ENCODE measurements around the gene SSBP2.
"Not testable (repeated sequence)": the region's sequence is repeated elsewhere in the genome, so short reads cannot be mapped to it uniquely, and the experiment has no call there.

SSBP2 gene

DNA sequence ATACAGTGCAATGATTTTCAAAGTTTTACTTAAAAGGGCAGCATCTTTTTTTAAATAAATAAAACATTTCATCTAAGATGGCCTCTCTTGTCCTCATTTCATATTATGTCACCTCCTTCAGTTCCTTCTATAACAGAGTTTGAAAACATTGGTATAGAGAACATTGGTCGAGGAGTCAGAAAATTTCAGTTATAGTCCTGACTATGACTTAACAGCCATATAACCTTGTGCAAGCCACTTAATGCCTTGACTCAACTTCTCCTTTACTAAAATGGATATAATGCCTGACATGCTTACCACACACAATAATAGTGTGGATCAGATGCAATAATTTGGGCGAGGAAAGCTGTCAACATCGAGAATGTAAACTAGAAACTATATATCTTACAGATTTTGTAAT lies 22.6 kb downstream of the SSBP2 start:
- DNase-seq (ENCODE audit: low spot score), result no peak

DNA sequence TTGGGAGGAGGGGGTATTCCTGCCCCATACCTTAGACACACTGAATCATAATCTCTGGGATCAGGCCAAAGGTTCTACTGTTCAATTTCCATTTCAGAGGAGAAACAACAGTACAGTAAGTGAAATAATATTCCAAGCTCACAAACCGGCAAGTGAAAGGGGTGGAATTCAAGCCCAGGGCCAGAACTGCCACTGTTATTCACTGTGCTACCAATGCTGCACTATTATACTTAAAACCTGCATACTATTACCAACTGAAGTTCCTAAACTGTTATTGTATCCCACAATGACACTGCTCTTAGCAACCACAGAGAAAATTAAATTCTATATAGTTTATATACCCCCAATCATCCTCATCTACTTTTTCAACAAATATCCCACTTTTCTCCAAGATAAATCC lies 24.6 kb downstream of the SSBP2 start:
- no peak for DNase-seq (ENCODE audit: low spot score)

DNA sequence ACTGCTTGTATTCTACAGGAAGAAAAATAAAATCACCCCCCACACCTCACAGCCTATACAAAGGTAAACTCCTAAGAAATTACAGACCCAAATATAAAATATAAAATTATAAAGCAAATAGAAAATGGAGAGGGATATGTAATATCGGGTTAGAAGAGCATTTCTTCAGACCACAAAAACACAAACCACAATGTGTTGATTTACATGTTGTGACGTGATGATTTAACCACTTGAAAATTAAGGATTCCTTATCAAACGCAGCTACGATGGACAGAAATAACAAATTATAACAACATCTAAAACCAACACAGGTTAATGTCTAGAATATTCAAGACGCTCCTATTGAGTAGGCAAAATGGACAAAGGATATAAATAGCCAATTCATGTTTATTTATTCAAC lies 26.3 kb downstream of the SSBP2 start:
- no peak for DNase-seq (ENCODE audit: low spot score)

DNA sequence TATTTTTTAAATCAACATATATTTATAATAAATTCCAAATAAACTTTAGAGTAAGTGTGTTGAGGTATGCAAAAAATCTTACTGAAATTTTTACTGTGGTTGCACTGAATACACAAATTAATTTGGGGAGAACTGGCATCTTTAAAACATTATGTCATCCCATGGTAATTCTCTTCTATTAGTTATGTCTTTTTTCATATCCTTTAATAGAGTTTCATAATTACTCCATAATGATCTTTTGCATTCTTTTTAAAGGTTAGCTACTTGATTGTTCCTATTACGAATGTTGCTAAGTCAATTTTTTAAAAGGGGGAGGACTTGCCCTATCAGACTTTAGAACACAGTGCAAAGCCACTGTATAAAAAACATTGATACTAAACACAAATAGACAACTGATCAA lies 26.8 kb downstream of the SSBP2 start:
- no peak for DNase-seq (ENCODE audit: low spot score)

DNA sequence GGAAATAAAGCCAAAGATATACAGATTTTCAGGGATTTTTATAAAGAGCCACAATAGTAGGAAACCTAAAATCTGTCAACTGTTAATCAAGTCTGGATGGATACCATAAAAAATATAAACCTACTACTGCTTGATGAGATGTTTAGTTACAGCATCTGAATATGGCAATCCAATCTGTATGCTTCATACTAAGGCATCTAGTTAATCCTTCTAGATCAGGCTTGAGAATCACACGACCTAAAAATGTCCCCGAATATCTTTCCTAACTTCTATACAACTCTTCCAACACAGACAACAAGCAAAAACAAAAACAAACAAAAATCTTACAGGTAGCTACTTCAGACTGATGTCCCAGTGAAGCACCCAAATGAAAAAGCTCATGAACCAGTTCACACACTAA lies 29.8 kb downstream of the SSBP2 start:
- no peak for DNase-seq (ENCODE audit: low spot score)

DNA sequence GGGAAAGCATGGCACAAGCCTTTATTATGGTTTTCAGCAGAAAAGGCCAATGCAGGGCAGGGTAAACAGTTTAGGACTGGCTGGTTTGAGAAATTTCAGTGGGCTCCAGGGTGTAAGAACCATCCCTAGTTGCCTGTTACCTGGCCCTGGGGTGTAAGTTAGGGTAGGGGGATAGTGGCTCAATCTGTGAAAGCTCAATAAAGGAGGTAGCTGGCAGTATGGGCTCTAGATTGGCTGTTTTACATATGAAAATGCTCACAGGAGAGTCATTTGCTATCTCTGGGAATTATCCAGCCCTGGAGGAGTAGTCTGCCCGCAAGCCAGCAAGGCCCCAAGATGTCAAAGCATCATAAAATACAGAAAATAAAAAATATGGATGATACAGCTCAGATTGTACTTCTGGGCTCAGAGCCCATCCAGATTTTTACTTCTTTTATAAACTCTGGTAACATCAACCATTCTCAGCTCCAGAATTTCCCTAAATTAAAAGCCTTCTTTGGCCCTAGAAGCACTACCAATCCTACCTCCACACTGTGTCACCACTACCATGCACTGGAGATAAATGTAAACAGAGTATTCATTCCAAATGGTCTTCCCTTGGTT lies 31.1 kb downstream of the SSBP2 start:
- no peak for DNase-seq (ENCODE audit: low spot score)

DNA sequence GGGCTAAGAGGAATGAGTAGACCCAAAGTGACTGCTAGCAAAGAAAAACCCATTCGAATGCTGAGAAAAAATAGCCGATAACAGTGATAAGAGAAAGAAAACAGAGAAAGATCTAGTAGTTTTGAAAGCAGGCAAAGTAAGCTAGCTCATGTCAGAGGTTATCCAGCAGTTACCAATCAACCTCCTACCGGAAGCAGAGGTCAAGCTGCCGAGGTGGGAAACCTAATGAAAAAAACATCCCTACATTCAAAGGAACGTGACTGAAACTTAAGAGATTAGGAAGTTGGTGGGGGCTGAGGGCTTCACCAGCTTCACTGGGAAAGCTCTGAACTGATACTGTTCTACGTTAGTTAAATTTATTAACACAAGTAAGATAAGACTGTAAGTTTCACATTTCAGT lies 32.6 kb downstream of the SSBP2 start:
- DNase-seq (ENCODE audit: low spot score), result no peak

DNA sequence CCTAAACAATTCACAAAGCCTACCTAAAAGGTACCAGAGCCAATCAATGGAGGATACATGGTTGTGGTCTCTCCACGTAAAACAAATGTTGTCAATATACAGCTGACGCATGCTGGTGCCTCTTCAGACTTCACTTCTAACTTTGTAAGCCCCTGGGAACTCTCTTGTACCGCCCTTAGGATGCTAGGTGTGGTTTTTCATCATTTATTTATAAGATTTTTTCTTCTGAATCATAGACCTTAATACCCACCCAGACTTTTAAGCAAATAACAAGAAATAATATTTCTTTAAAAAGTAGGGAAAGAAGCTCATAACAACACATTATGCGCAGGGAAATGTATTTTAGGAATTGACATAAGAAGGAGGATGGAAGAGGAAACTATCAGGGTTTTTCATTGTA lies 33.0 kb downstream of the SSBP2 start:
- DNase-seq (ENCODE audit: low spot score), result no peak

DNA sequence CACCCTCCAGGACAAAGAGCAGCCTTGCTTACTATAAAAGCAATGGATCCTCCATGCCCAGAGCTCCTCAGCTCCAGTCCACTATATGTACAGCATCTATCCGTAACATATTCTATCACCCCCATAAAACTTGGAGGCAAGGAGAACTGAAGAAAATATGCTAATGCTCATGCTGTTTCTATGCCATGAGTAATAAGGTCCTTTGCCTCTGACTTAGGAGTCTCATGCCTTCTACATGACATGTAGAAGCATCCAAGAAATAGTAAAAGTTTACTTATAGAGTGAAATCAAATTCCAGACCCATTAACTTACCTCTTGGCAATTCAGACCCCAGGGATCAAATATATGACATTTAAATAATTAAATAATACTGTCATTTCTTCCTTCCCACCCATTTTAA lies 33.7 kb downstream of the SSBP2 start:
- peak; percentile 15 for DNase-seq (ENCODE audit: low spot score)

DNA sequence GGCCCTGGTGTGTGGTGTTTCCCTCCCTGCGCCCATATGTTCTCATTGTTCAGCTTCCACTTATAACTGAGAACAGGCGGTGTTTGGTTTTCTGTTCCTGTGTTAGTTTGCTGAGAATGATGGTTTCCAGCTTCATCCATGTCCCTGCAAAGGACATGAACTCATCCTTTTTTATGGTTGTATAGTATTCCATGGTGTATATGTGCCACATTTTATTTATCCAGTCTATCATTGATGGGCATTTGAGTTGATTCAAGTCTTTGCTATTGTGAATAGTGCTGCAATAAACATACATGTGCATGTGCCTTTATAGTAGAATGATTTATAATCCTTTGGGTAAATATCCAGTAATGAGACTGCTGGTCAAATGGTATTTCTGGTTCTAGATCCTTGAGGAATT lies 36.8 kb downstream of the SSBP2 start:
- not testable (repeated sequence) for DNase-seq (ENCODE audit: low spot score)

DNA sequence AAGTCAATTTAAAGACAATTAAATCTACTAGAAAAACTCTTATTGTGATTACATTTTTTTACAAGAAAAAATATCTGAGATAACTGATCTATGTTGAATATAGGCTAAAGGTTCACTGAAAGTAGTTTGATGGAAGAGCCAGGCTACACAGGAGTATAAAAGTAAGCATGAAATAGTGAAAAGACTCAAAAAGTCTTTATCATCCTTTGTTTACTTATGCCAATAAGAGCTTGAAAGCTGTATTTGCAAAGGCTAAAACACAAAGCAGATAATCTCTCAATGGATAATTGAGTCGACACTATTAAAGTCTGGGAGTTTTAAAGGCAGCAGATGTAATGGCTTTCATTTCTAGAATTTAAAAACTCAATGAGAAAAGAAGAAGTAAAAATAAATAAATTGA lies 42.0 kb downstream of the SSBP2 start:
- no peak for DNase-seq (ENCODE audit: low spot score)

DNA sequence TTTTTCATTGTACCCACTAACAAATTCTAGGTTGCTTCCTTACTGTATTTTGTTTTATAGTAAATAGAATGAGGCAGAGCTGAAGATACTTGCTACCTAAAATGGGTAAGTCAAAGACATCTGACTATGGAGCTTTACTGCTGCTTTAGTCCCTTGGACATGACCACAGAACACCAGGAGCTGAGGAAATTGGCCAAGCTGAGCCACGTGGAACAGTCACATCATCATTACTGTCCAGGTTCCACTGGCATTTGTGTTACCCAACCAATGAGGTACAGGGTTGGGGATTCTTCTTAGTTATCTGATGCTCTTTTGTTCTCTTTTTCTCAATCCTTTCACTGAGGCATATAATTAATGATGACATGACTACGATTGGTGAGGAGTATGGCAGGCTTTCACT lies 47.1 kb downstream of the SSBP2 start:
- no peak for DNase-seq (ENCODE audit: low spot score)

DNA sequence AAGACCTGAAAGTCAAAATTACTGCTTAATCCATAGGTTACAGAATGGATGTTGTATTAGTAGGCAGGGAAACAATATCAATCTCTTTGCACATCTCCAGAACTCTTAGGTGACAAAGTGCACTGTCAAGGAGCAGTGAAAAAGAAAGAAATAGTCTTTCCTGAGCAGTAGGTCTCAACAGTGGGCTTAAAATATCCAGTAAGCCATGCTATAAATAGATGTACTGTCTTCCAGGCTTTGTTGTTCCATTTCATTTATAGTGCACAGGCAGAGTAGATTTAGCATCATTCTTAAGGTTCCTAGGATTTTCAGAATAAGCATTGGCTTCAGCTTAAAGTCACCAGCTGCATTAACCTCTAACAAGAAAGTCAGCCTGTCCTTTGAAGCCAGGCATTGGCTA lies 50.7 kb downstream of the SSBP2 start:
- no peak for DNase-seq (ENCODE audit: low spot score)

DNA sequence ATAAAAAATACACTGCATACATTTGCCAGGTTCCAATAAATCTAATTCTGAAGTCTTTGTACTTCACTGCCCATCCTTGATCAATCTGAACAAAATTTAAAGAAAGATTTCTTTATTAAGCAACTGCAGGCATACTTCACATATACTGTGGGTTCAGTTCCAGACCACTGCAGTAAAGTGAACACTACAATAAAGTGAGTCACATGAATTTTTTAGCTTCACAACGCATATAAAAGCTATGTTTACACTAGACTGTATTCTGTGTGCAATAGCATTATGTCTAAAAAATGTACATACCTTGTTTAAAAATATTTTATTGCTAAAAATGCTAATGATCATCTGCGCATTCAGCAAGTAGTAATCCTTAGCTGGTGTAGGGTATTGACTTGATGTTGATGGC lies 52.1 kb downstream of the SSBP2 start:
- DNase-seq (ENCODE audit: low spot score), result no peak

DNA sequence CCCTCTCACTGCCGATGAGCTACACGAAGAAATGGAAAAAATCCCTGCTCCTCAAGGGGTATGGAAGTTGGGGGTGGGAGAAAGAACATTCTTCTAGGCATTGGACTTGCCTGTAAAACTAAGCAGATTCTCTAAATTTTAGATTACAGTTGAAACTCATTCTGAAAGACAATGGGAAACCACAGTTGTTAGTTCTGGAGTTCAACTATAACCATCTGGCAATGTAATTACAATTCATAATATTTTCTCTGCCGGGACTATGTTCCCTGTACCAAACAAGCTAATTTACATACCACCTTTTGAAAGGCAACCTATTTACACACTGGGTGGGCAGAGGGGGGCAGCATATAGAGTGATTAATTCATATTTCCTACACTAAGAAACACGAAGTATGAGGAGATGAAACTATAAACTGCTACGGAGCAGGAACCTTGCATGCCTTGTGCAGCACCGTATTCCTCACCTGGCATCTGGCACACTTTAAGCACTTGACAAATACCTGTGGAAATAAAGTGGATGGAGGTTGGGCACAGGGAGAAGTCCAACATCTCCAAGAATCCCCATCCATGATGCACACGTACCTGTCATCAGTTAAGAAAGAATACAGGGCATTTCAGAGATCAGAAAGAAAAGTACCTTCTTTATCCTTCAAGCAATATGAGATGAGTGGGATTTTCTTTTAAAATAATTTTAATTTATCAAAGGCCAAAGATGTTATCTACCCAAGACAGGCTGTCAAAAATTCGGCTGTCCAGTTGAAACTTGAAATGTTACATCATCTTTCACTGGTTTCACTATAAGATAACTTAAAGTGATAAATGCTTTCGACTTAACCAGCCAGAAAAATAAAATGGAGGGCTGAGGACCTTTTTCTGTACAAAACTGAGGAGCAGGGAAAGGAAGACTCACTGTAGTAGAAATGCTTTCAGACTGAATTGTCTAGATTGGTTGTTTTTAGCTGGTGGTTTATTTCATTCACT lies 54.2 kb downstream of the SSBP2 start:
- DNase-seq (ENCODE audit: low spot score), result no peak

DNA sequence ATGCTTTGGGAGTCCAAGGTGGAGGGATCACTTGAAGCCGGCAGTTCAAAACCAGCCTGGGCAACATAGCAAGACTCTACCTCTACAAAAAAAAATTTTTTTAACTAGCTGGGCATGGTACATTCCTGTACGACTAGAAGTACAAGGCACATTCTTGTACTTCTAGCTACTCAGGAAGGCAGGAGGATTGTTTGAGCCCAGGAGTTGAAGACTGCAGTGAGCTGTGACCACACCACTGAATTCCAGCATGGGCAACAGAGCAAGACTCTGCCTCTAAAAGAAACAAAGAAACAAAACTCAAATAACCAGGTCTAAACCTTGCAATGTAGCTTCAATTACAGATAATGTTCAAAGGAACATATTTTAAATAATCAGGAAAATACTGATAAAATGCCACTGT lies 56.2 kb downstream of the SSBP2 start:
- no peak for DNase-seq (ENCODE audit: low spot score)

DNA sequence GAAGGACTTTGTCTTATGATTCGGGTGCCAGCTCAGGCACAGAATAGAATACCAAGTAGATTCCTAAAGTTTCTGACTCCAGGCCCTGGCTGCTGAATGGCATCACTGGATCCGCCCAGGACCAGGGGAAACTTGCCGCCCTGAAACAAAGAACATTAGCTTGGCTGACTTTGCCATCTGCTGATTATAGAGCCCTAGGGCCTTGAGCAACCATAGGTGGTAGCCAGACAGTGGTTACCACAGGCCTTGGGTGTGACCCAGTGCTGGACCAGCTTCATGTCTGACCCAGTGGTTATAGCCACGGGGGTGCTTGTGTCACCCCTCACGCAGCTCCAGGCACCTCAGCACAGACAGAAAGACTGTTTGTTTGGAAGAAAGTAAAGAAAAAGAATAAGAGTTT lies 62.7 kb downstream of the SSBP2 start:
- no peak for DNase-seq (ENCODE audit: low spot score)

DNA sequence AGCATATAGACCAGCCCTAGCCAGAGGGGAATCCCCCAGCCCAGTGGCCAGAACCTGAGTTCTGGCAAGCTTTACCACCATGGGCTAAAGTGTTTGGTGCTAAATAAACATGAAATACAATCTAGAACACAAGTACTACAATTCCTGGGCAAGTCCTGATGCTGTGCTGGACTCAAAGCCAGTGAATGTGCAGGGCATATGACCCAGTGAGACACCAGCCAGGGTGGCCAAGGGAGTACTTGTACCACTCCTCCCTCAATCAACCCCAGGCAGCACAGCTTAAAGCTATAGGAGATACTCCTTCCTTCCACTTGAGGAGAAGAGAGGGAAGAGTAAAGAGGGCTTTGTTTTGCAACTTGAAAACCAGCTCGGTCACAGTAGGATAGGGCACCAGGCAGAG lies 63.6 kb downstream of the SSBP2 start:
- no peak for DNase-seq (ENCODE audit: low spot score)

DNA sequence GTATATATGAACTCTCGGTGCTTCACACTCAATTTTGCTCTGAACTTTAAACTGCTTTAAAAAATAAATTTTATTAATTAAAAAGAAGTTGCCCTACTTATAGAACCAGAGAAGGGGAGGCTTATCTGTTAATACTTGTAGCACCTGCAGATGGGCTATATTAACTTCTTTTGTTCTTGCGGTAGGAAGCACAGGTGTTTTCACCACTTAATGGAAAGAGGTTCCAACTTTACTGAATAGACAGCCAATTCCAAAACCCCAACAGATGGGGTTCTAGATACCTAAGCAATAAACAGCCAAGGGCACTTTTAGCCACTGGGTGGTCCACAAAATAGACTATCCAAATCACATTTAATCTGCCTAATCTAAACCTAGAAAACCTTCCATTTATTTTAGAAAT lies 65.4 kb downstream of the SSBP2 start:
- no peak for DNase-seq (ENCODE audit: low spot score)

DNA sequence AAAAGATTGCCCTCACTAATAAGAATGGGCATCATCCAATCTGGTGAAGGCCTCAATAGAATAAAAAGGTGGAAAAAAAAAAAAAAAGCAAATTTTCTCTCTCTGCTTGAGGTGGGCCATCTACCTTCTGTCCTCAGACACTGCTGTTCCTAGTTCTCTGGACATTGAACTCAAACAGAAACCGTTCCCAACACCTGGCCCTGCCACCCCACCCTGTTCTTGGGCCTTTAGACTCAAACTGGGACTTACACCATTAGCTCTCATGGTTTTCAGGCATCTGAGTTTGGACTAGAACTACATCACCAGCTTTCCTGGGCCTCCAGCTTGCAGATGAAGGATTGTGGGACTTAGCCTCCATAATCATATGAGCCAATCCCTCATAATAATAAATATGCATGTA lies 71.0 kb downstream of the SSBP2 start:
- DNase-seq (ENCODE audit: low spot score), result no peak

DNA sequence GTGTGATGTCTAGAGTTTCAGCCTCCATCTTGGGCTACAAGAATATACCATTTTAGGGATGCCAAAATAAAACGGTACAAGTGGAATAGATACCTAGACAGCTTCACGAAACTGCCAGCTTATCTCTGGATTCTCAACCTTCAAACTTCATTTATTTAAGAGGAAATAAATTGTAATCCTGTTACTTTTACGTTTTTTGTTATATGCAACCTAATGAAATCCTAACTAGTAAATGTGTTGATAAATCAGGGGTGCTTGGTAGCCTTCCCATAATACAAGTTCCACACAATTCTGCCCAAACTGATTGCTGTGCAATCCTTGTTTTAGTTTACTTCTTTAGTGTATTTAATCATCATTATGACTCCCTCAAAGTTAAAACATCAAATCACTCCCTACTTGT lies 75.5 kb downstream of the SSBP2 start:
- DNase-seq (ENCODE audit: low spot score), result no peak

DNA sequence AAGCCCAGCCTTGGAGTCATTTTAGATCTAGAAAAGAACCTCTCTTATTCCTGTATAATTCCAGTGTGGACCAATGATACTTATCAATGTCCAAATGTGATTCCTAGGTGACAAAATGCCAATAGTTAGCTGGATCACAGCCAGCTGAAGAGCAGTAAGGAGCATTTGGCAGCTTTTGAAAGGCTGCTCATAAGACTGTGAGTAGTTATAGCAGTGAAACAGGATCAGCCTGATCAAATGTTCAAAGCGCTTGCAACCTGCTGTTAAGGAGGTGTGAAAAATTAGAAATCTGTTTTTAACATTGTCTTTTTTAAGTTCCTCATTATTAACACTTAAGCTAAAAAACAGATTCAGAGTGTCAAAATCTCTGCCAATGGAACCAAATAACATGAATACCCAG lies 85.1 kb downstream of the SSBP2 start:
- no peak for DNase-seq (ENCODE audit: low spot score)

DNA sequence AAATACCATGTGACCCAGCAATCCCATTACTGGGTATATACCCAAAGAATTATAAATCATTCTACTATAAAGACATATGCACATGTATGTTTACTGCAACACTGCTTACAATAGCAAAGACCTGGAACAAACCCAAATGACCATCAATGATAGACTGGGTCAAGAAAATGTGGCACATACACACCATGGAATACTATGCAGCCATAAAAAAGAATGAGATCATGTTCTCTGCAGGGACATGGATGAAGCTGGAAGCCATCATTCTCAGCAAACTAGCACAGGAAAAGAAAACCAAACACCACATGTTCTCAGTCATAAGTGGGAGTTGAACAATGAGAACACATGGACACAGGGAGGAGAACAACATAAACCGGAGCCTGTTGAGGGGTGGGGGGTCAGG lies 90.3 kb downstream of the SSBP2 start:
- DNase-seq (ENCODE audit: low spot score), result not testable (repeated sequence)

DNA sequence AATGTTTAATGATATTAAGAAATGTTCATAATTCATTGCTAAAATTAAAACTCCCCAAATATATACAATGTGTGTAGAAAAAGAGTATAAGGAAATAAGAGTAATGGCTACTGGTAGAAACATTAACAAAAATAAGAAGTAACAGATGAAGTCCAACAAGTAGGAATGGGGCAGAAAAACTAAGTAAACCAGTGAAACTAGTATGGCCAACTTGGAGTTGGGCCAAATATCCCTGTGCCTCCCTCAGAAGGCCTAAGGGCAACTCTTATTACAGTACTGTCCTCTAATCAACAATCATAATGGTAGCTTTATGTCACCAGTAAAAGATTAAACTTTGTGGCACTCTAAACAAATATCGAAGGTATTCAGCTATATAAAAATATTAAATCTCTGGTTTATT lies 93.5 kb downstream of the SSBP2 start:
- DNase-seq (ENCODE audit: low spot score), result no peak

All from GM03348 (cell line).